ENCODE data around the gene PHLDB1.

- TF ChIP-seq, protein P1, sequence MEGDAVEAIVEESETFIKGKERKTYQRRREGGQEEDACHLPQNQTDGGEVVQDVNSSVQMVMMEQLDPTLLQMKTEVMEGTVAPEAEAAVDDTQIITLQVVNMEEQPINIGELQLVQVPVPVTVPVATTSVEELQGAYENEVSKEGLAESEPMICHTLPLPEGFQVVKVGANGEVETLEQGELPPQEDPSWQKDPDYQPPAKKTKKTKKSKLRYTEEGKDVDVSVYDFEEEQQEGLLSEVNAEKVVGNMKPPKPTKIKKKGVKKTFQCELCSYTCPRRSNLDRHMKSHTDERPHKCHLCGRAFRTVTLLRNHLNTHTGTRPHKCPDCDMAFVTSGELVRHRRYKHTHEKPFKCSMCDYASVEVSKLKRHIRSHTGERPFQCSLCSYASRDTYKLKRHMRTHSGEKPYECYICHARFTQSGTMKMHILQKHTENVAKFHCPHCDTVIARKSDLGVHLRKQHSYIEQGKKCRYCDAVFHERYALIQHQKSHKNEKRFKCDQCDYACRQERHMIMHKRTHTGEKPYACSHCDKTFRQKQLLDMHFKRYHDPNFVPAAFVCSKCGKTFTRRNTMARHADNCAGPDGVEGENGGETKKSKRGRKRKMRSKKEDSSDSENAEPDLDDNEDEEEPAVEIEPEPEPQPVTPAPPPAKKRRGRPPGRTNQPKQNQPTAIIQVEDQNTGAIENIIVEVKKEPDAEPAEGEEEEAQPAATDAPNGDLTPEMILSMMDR (IDR thresholded peaks at IDR 0.05): no peak
- TF ChIP-seq POLR2A (IDR thresholded peaks at IDR 0.05): no peak
Measured at GRCh38 chr11:118627566-118627965, 20.2 kb downstream of the PHLDB1 start.

Measured in lower leg skin (tissue), 3 donors.